H1 (cell line): ENCODE data around the gene AMPD3. TPM values are rescaled to one million over a fixed set of nuclear protein-coding genes. Genes with fewer than 3 reads are reported as not detected.

Source experiments
- CTCF ChIA-PET: fragments of 300-600 bp; sonication (Branson Sonifier 250); formaldehyde crosslinking; loops from one replicate; lab custom pipeline; 2021; ENCODE audit not compliant: partially characterized antibody; lab: Charles Lee
- POLR2A ChIA-PET: fragments of 300-600 bp; sonication (Branson Sonifier 250); formaldehyde crosslinking; loops from one replicate; lab custom pipeline; 2021; ENCODE audit warnings: inconsistent platforms; ENCODE audit not compliant: partially characterized antibody; lab: Charles Lee
- DNase-seq, 2 experiments: peaks; one replicate each; pipeline versions ENCODE4 v3.0.0 to v3.0.0-alpha.2; 2010 to 2022; ENCODE audit warnings: low spot score in 2 of 2, low read depth in 1 of 2, mixed read lengths in 1 of 2
- FAIRE-seq: peaks from 2 replicates; lab custom pipeline; 2011; peaks lifted over from hg19 to GRCh38; lab: Jason Lieb, UNC
- H2AFZ ChIP-seq: 2 replicates; pipeline ENCODE4 v1.8.1; 2012; ENCODE audit warnings: low read length, inconsistent platforms
- H2AK5ac ChIP-seq: 2 replicates; pipeline ENCODE4 v1.6.1; 2013; ENCODE audit warnings: low read depth, low read length
- H2BK120ac ChIP-seq: replicated peaks from 2 replicates; pipeline ENCODE3; 2013; ENCODE audit warnings: low read depth, low read length, inconsistent platforms
- H2BK12ac ChIP-seq: 2 replicates; pipeline ENCODE4 v1.6.1; 2013; ENCODE audit warnings: low read depth, low read length
- H2BK15ac ChIP-seq: 2 replicates; pipeline ENCODE4 v1.6.1; 2013; ENCODE audit warnings: low read length
- H2BK20ac ChIP-seq: 2 replicates; pipeline ENCODE4 v1.6.1; 2013; ENCODE audit warnings: low read length
- H2BK5ac ChIP-seq: 2 replicates; pipeline ENCODE4 v1.6.1; 2013; ENCODE audit warnings: low read depth, low read length
- H3K14ac ChIP-seq: 2 replicates; pipeline ENCODE4 v1.6.1; 2013; ENCODE audit warnings: inconsistent platforms; ENCODE audit not compliant: insufficient read length
- H3K18ac ChIP-seq: 2 replicates; pipeline ENCODE4 v1.6.1; 2013; ENCODE audit warnings: low read length; ENCODE audit errors: extremely low read depth
- H3K23ac ChIP-seq: 2 replicates; pipeline ENCODE4 v1.6.1; 2013; ENCODE audit warnings: inconsistent platforms; ENCODE audit not compliant: insufficient read length
- H3K23me2 ChIP-seq: 2 replicates; pipeline ENCODE4 v1.6.1; 2013; ENCODE audit warnings: low read depth, low read length
- H3K27ac ChIP-seq: 2 replicates; pipeline ENCODE4 v1.6.1; 2011; ENCODE audit warnings: low read depth, low read length, inconsistent platforms
- H3K27me3 ChIP-seq, 4 experiments: replicated peaks in 1 of 4; 1 replicate in 1 of 4; 2 replicates in 3 of 4; pipeline versions ENCODE4 v1.6.1 to v1.8.1; 2011 to 2013; ENCODE audit warnings: low read length in 3 of 4, mild to moderate bottlenecking in 3 of 4, inconsistent platforms in 2 of 4, mixed read lengths in 2 of 4, moderate library complexity in 1 of 4; ENCODE audit not compliant: control insufficient read depth in 3 of 4, insufficient read depth in 3 of 4; ENCODE audit errors: extremely low read depth in 1 of 4
- H3K36me3 ChIP-seq, 4 experiments: 2 replicates each; pipeline versions ENCODE4 v1.6.1 to v1.8.1; 2011 to 2013; ENCODE audit warnings: mild to moderate bottlenecking in 4 of 4, low read length in 3 of 4, moderate library complexity in 2 of 4, control low read depth in 1 of 4, inconsistent platforms in 1 of 4; ENCODE audit not compliant: insufficient read depth in 4 of 4, control insufficient read depth in 2 of 4
- H3K4ac ChIP-seq: replicated peaks from 2 replicates; pipeline ENCODE3; 2013; ENCODE audit warnings: low read length, low read depth, mixed read lengths, inconsistent platforms; ENCODE audit not compliant: insufficient read length
- H3K4me1 ChIP-seq, 4 experiments: replicated peaks in 1 of 4; 1 replicate in 1 of 4; 2 replicates in 3 of 4; pipeline versions ENCODE4 v1.6.1 to v1.8.1; 2011 to 2013; ENCODE audit warnings: low read length in 3 of 4, inconsistent platforms in 2 of 4, mixed read lengths in 1 of 4; ENCODE audit not compliant: insufficient read depth in 4 of 4, control insufficient read depth in 3 of 4
- H3K4me2 ChIP-seq, 2 experiments: 2 replicates each; pipeline versions ENCODE4 v1.6.1 to v1.8.1; 2011 to 2013; ENCODE audit warnings: low read depth in 2 of 2, low read length in 2 of 2, control low read depth in 1 of 2, inconsistent platforms in 1 of 2, mild to moderate bottlenecking in 1 of 2; ENCODE audit not compliant: insufficient read depth in 1 of 2
- H3K4me3 ChIP-seq, 4 experiments: fragments of 200-600, 300-600 bp in 1 of 4; sonication (generic), shearing (Covaris generic), sonication (Bioruptor Twin) in 1 of 4; 2 replicates each; pipeline versions ENCODE4 v1.5.1 to v1.8.1; 2011 to 2016; ENCODE audit warnings: low read length in 4 of 4, low read depth in 3 of 4, control low read depth in 2 of 4, inconsistent platforms in 2 of 4, mild to moderate bottlenecking in 2 of 4, mixed read lengths in 1 of 4, moderate library complexity in 1 of 4; ENCODE audit not compliant: insufficient read depth in 2 of 4; ENCODE audit errors: extremely low read depth in 1 of 4
- H3K56ac ChIP-seq: replicated peaks from 2 replicates; pipeline ENCODE3; 2013; ENCODE audit warnings: low read depth, mild to moderate bottlenecking, mixed read lengths, low read length, inconsistent platforms; ENCODE audit not compliant: insufficient read length
- H3K79me1 ChIP-seq: 2 replicates; pipeline ENCODE4 v1.6.1; 2013; ENCODE audit warnings: low read depth, low read length, control low read depth
- H3K79me2 ChIP-seq, 2 experiments: 2 replicates each; pipeline versions ENCODE4 v1.6.1 to v1.8.1; 2012 to 2013; ENCODE audit warnings: low read length in 2 of 2, mild to moderate bottlenecking in 2 of 2, inconsistent platforms in 1 of 2; ENCODE audit not compliant: insufficient read depth in 2 of 2, control insufficient read depth in 1 of 2
- H3K9ac ChIP-seq, 4 experiments: replicated peaks in 1 of 4; 1 replicate in 1 of 4; 2 replicates in 3 of 4; pipeline versions ENCODE4 v1.6.1 to v1.8.1; 2011 to 2013; ENCODE audit warnings: low read depth in 3 of 4, low read length in 3 of 4, control low read depth in 2 of 4, mild to moderate bottlenecking in 2 of 4, moderate library complexity in 2 of 4, inconsistent platforms in 1 of 4; ENCODE audit errors: extremely low read depth in 1 of 4
- H3K9me3 ChIP-seq, 2 experiments: 2 replicates each; pipeline versions ENCODE4 v1.6.1 to v1.8.1; 2012 to 2013; ENCODE audit warnings: mild to moderate bottlenecking in 2 of 2, moderate library complexity in 2 of 2, control low read depth in 1 of 2, inconsistent platforms in 1 of 2, low read depth in 1 of 2, low read length in 1 of 2, mixed read lengths in 1 of 2; ENCODE audit not compliant: insufficient read depth in 2 of 2
- H4K20me1 ChIP-seq, 2 experiments: replicated peaks in 1 of 2; 2 replicates each; pipeline versions ENCODE3 to v1.8.1; 2011 to 2013; ENCODE audit warnings: inconsistent platforms in 2 of 2, low read length in 2 of 2, mild to moderate bottlenecking in 1 of 2; ENCODE audit not compliant: insufficient read depth in 2 of 2, control insufficient read depth in 1 of 2
- H4K5ac ChIP-seq: 2 replicates; pipeline ENCODE4 v1.6.1; 2013; ENCODE audit warnings: low read length, low read depth, mixed read lengths, inconsistent platforms; ENCODE audit not compliant: insufficient read length
- H4K8ac ChIP-seq: 2 replicates; pipeline ENCODE4 v1.8.0; 2013; ENCODE audit warnings: mild to moderate bottlenecking, moderate library complexity, low read length, inconsistent platforms; ENCODE audit not compliant: insufficient read depth; ENCODE audit errors: extremely low read depth
- H4K91ac ChIP-seq: replicated peaks from 2 replicates; pipeline ENCODE3; 2013; ENCODE audit warnings: low read length, mixed read lengths, inconsistent platforms; ENCODE audit not compliant: insufficient read length
- POLR2AphosphoS5 ChIP-seq: IDR thresholded peaks from 2 replicates; pipeline ENCODE4 v1.6.1; 2011; ENCODE audit warnings: low read depth, low read length
- WGBS, 2 experiments: shearing (Covaris generic) in 1 of 2; methylation state at CpG; one replicate each; pipeline versions ENCODE4 v1.1.6 to v1.1.7; 2013 to 2015; ENCODE audit warnings: low lambda C conversion rate in 2 of 2, mixed read lengths in 2 of 2, inconsistent platforms in 1 of 2, low coverage in 1 of 2, missing lambda C conversion rate in 1 of 2; ENCODE audit not compliant: insufficient replicate concordance in 2 of 2, insufficient coverage in 1 of 2, insufficient read length in 1 of 2; ENCODE audit errors: extremely low coverage in 1 of 2, missing lambda C conversion rate in 1 of 2; 5-methylcytosine and 5-hydroxymethylcytosine counted together
- polyA plus RNA-seq, 7 experiments: library from polyadenylated mRNA; depleted of rRNA in 3 of 7; stranded (reverse) in 5 of 7; unstranded in 2 of 7; fragments of >200 nt in 5 of 7; fragments of 200-250 nt in 2 of 7; gene quantifications; 1 replicate in 5 of 7; 2 replicates in 1 of 7; 4 replicates in 1 of 7; pipeline versions ENCODE4 v1.2.1 to v1.2.3, GENCODE V29; 2011 to 2013; ENCODE audit warnings: missing spikeins in 2 of 7, mixed read lengths in 2 of 7
- total RNA-seq: library from RNA; stranded (reverse); fragmentation: NEBNext Ultra II Directional; extraction: Animal tissue kit (Norgen Biotek cat#: 25700); gene quantifications from 2 replicates; pipeline ENCODE4 v1.2.1, GENCODE V29; 2021

AMPD3 gene
- total and polyA plus RNA-seq, 2 of the 8 experiments (the other 6 are each of a cell fraction or from before 2014, with no cell fraction given) = 4.0 to 6.3 TPM

- Histone ChIP-seq H3K9ac (no peak overlapping the region), H3K4me3 (no peak overlapping the region), H3K56ac (no peak overlapping the region), H3K14ac (no peak overlapping the region), H3K36me3 (no peaks in the 10 kb centered on the region), H2BK5ac (no peak overlapping the region), H3K27ac (no peak overlapping the region), H3K23me2 (no peaks in the 10 kb centered on the region), H2BK12ac (no peak overlapping the region), H2BK20ac (no peak overlapping the region), H4K91ac (no peak overlapping the region), H4K20me1 (no peaks in the 10 kb centered on the region), H3K9me3 (no peaks in the 10 kb centered on the region), H4K8ac (no peak overlapping the region), H2AFZ (peak overlapping the region; percentile 49; the same call in 1 of the 2 replicates), H3K27me3 (no peaks in the 10 kb centered on the region; a peak in 1 of 7 replicates), H3K4me1 (no peaks in the 10 kb centered on the region), H3K18ac (no peak overlapping the region), H3K79me1 (no peaks in the 10 kb centered on the region), H2BK15ac (no peak overlapping the region), H2AK5ac (no peak overlapping the region; the same call in 1 of the 2 replicates), H3K79me2 (no peaks in the 10 kb centered on the region), H2BK120ac (no peak overlapping the region), H3K4ac (no peak overlapping the region), H4K5ac (no peak overlapping the region), H3K23ac (no peak overlapping the region), H3K4me2 (no peak overlapping the region)
- CTCF ChIA-PET = interaction anchor here (0.5 to 2.0 kb wide), 27 partner anchors 9 to 330 kb away, joined by 3 to 16 read pairs (median 4); partner anchors contain the start of genes LYVE1 and RNF141
- TF ChIP-seq POLR2AphosphoS5 = no peak
- POLR2A ChIA-PET = no interaction called here
- 83% methylated on average over 3 of the region's 3 CpGs; no CpG with 5 or more reads in 1 of the 2 experiments for whole genome bisulfite sequencing, 2 experiments
- DNase-seq = no peak
- FAIRE-seq = no peak
Measured at GRCh38 chr11:10407055-10407454, 48.0 kb upstream of the AMPD3 start.
